ELR (cell line): ENCODE data around the gene STUB1.

ENCODE experiments used
- DNase-seq: peaks from one replicate; pipeline ENCODE4 v3.0.0-alpha.2; 2015; ENCODE audit warnings: low read depth

STUB1 gene

DNA sequence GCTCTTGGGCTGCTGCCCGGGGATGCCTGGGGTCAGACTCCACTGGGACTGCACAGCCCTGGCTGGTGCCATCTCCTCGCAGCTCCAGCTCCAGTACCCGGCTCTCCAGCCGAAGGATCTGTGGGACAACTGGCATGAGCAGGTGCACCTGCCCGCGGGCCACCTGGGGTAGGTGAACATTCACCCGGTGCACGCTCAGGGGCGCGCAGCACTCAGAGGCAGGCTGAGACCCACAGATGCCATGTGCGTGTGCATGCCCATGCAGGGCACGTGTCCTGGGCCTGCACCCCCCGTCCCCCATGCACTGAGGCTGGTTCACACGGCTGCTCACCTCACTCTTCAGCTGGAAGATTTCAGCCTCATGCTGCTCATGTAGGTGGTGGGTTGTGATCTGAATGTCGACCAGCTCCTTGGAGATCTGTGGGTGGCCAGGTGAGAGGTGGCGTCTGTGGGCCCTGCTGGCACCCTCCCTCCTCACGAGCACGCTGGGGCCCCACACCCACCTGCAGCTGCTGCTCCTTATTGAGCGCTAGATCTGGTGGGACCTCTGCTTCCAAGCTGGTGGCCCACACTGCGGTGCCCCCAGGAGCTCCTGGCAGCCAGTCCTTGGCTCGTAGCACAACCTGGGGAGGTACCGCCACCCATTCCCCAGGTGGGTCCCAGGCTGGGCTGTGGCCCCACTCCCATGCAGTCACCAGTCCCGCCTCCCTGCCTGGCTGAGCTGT, 45.4 kb downstream of the STUB1 start:
- DNase-seq, result no peak

GRCh38 chr16:726188-726437, 45.9 kb downstream of the STUB1 start:
- DNase-seq, result no peak

- peak; percentile 52 for DNase-seq
Measured at GRCh38 chr16:726438-727290, 46.5 kb downstream of the STUB1 start, which contains the start of the genes CCDC78 and HAGHL. Gene CCDC78, minus strand, starts transcription at chr16:726443. Its CDS starts 76 bp downstream, at chr16:726367. Gene HAGHL, plus strand, starts transcription at chr16:727106. Its CDS starts 404 bp downstream, at chr16:727510.

DNA sequence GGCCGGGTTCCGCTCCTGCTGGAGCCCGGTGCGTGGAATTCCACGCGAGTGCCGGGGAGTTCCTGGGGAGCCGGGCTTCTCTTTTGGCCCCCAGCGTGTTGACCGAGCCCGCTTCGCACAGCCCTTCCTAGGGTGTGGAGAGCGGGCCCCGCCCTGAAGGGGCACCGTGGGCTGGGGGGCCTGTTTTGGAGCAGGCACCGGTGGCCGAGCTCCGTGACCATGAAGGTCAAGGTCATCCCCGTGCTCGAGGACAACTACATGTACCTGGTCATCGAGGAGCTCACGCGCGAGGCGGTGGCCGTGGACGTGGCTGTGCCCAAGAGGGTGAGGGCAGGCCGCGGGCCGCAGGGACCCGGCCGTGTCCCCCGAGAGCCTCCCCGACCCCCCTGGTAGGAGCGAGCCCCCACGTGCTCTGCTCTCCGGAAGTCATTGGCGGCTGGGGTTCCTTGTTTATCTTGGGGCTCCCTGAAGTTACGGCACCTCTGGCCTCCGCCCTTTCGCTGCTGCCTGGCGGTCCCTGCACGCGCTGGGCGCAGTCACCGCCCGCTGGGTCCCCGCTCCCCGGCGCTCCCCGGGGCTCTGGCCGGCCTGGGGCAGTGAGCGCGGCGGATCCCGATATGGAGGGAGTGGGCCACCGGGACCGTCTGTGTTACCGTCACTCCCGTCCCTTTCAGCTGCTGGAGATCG, 47.2 kb downstream of the STUB1 start:
- no peak for DNase-seq

DNA sequence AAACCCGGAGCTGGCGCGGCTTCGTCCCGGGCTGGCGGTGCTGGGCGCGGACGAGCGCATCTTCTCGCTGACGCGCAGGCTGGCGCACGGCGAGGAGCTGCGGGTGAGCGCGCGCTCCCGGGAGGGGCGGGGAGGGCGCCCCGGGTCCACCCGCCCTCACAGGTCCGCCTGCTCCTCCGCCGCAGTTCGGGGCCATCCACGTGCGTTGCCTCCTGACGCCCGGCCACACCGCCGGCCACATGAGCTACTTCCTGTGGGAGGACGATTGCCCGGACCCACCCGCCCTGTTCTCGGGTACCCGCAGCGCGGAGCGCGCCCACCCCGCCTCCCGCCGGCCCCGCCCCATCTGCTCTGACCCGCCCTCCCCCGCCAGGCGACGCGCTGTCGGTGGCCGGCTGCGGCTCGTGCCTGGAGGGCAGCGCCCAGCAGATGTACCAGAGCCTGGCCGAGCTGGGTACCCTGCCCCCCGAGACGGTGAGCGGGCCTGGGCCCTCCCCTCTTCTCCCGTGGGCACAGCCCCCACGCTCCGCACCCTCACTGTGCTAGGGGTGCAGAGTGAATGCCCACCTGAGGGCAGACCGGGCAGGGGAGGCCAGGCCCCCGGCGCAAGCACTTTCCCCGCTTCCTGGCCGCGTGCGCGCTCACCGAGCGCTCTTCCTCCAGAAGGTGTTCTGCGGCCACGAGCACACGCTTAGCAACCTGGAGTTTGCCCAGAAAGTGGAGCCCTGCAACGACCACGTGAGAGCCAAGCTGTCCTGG, 48.1 kb downstream of the STUB1 start:
- DNase-seq, result peak; percentile 81

GRCh38 chr16:728890-729744, 48.9 kb downstream of the STUB1 start:
- DNase-seq, result no peak

DNA sequence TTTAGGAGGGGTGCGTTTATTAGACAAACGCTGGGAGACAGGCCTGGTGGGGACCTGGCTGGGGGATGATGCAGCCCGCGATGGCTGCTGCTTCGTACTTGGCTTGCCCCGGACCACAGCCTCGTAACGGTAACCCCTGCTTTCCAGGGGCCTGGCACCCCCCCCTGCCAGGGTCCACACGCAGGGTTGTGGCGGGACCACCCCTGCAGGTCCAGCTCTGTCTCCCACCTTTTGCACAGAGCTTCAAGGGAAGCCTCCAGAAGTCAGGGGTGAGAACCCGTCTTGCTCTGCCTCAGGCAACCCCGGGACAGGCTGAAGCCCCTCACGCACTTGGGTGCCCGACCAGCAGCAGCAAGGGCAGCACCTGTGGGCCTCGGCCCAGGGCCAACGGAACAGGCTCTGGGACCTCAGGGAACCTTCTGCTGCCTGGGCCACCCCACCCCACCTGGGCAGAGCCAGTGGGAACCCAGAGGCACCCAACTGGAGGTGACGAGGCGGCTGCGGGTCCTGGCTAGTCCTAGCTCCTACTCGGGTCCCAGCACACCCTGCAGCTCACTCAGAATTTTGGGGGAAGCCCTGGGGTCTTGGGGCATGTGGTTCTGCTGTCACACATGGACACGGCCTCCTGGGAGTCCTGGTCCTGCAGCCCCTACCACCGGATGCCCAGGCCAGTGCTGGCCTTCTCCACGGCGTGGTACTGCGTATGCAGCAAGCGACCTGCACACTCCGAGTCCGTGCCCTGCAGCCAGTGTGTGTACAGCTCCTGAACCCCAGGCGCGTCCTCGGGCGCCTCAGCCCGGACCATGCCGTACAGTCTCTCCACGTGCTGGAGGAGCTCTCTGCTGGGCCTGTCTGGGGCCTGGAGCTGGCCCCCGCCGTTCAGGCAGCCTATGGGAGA, 49.8 kb downstream of the STUB1 start:
- no peak for DNase-seq

DNA sequence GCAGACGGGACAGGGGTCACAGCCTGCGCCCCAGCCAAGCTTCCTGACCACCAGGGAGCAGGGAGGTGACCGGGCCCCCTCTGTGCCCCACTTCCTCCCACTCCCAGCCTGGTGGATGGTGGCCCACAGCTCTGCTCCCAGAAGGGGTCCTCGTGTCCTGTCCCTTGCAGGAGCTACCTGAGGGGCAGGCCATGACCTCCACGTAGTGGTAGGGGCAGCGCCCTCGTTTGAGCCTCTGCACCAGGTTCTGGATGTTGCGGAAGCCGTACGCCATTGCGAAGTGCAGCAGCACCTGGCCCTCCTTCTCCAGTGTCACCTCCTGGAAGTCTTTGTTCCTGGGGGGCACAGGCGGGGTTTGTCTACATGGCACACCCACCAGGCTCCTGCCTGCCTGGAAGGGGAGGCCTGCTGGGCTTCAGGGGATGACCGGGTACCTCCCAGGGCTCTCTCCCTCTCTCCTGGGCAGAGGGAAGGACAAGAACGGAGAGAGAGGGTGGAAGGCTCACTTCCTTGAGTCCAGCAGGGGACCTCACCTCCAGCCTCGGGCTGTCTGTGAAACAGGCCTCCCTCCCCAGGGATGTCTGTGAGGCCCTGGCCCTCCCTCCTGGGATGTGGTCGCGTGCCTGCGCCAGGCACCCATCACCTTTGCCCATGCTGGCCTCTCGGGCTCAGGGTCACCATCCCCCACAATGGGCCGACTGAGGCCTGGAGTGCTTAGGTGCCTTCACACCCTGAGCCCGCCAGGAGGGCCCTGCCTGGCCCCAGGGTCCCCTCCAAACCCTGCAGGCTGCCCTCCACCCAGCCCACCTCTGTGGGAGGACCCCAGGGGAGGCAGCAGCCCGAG, 50.7 kb downstream of the STUB1 start:
- no peak for DNase-seq

DNA sequence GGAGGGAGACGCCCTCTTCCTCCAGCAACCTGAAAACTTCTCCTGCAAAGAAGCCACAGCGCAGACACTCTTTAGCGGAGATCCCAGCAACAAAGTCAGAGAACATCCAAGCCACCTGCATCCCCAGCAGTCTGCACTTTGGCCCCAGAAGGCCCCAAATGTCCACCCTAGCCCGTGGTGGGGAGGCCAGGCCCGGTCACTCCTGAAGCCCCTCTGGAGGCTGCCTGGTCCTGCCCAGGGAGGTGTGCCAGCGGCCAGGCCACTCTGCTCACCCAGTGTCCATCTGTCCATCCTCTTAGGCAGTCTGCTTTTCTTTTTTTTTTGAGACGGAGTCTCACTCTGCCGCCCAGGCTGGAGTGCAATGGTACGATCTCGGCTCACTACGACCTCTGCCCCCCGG, 52.1 kb downstream of the STUB1 start:
- DNase-seq, result no peak
